Measurements from ENCODE around the gene NT5C3A.

GRCh38 chr7:33009734-33010133 is 52.8 kb downstream of the NT5C3A start:
- TF ChIP-seq ZNF274 (IDR thresholded peaks at IDR 0.05; ENCODE audit: low read depth, low read length) = no peak
- no peak for TF ChIP-seq YY1 (IDR thresholded peaks at IDR 0.05; ENCODE audit: insufficient read depth, insufficient read length)

All from NT2/D1 (cell line).